Coronary artery (tissue), 2 donors: ENCODE results near the gene SMAD3.

ENCODE experiments used
- DNase-seq: peaks from one replicate; pipeline ENCODE4 v3.0.0-alpha.2; 2017; ENCODE audit warnings: low spot score
- H3K27ac ChIP-seq, 2 donors: fragments of 200-600 bp; sonication (generic); one replicate each; pipeline ENCODE4 v1.5.1; 2016 to 2019
- H3K4me3 ChIP-seq: fragments of 200-600 bp; sonication (generic); 2 replicates; pipeline ENCODE4 v1.5.1; 2016; ENCODE audit warnings: mild to moderate bottlenecking, moderate library complexity
- CTCF ChIP-seq: fragments of 200-600 bp; sonication (generic); IDR thresholded peaks from one replicate; pipeline ENCODE4 v1.5.1; 2019; ENCODE audit warnings: antibody characterized with exemption

Gene SMAD3

GRCh38 chr15:67228286-67228685 lies 162.9 kb downstream of the SMAD3 start:
- Histone ChIP-seq H3K27ac (no peak overlapping the region), H3K4me3 (no peak overlapping the region)
- no peak for TF ChIP-seq CTCF
- no peak for DNase-seq

DNA sequence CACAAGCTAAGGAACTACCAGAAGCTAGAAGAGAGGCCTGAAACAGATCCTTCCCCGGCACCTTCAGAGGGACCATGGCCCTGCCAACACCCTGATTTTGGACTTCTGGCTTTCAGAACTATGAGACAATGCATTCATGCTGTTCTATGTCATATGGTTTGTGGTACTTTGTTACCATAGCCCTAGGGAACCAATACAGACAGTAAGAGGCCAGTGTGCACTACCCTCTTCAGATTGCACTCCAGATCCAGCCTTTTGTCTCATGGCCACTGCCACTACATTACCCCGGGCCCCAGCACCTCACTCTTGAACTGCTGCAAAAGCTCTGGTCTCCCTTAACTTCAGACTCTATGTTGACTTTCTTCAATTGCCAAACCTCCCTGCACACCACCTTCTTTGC lies 165.1 kb downstream of the SMAD3 start:
- no peak for DNase-seq
- no peak for TF ChIP-seq CTCF
- H3K4me3 ChIP-seq, result no peak overlapping the region
- no peak overlapping the region for H3K27ac ChIP-seq

- Histone ChIP-seq H3K4me3 (no peak overlapping the region), H3K27ac (no peak overlapping the region)
- no peak for DNase-seq
- no peak for TF ChIP-seq CTCF
These were observed 167.2 kb downstream of the SMAD3 start for GRCh38 chr15:67232591-67232990.

GRCh38 chr15:67240235-67241131 lies 175.1 kb downstream of the SMAD3 start:
- no peak for TF ChIP-seq CTCF
- H3K4me3 ChIP-seq, result no peak overlapping the region
- H3K27ac ChIP-seq, result no peak overlapping the region
- DNase-seq, result no peak

GRCh38 chr15:67241132-67241855 lies 175.9 kb downstream of the SMAD3 start:
- DNase-seq, result no peak
- no peak for TF ChIP-seq CTCF
- H3K4me3 ChIP-seq, result no peak overlapping the region
- H3K27ac ChIP-seq, result no peak overlapping the region

DNA sequence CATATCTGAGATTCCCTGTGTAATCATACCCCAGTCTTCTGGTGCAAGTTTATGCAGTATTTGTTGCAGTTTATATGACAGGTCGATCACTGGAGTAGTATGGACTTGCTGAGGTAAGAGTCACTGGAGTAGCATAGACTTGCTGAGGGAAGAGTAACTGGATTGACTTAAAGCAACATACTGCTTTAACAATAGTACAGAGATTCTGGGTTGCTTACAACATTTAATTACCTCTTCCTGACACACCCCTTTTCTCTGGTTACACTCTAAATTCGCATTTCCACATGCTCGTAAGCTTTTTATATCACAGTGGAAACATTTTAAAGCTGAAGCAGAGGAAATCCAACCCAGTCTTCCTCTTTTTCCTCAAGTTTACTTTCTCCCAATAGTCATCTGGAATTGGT lies 177.3 kb downstream of the SMAD3 start:
- Histone ChIP-seq H3K27ac (no peak overlapping the region), H3K4me3 (no peak overlapping the region)
- TF ChIP-seq CTCF, result no peak
- DNase-seq, result no peak
